ENCODE results near the gene SPP1. TPM values are rescaled to one million over a fixed set of nuclear protein-coding genes. Genes with fewer than 3 reads are reported as not detected.

SPP1 gene
- total RNA-seq, 2 donors from 2014 or later, result 0.31 to 8.8 TPM

DNA sequence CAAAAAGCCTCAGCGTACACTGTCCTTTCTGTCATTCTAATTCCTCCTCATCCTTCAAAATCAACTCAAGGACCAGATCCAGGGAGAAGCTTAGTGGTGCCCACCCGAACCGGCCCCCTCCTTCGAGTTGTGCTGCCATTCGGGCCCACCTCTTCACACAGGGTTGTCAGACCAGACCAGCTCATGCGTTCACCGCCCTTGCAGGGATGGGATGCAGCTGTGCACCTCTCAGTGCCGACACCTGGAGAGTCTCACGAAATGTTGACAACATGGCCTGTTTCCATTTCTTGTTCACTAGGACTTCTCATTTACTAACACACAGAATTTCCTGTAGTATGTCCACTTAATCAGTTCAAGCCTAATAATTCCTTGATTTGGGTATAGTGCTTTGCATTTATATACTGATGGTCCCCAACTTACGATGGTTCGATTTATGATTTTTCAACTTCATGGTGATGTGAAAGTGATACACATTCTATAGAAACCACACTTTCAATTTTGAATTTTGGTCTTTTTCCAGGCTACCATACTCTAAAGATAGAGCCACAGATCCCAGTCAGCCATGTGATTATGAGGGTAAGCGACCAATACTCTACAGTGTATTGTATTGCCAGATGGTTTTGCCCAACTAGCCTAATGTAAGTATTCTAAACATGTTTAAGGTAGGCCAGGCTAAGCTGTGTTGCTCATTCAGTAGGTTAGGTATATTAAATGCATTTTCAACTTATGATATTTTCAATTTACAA lies 55.2 kb downstream of the SPP1 start:
- no peak for DNase-seq
- H3K4me1 Mint-ChIP-seq, result peaks cover 6% of the 10 kb centered on the region
- H3K36me3 Mint-ChIP-seq (ENCODE audit: low read depth), result peaks cover 58% of the 10 kb centered on the region
- H3K4me3 ChIP-seq (ENCODE audit: low read length), result no peak overlapping the region
- no peaks in the 10 kb centered on the region for H3K4me1 ChIP-seq (ENCODE audit: control insufficient read depth, insufficient read depth, low read length)
- no peak overlapping the region for H3K4me3 Mint-ChIP-seq
- H3K27me3 ChIP-seq (ENCODE audit: control insufficient read depth, insufficient read depth, low read length, poor library complexity, severe bottlenecking), result no peaks in the 10 kb centered on the region
- no peak overlapping the region for H3K27ac ChIP-seq (ENCODE audit: low read depth, low read length)
- 96 to 100% methylated on average over 2 to 12 of the region's 12 CpGs for WGBS, 2 experiments (ENCODE audit: insufficient coverage in 1 of 2, insufficient read length in 1 of 2)
- peaks cover 17% of the 10 kb centered on the region for H3K9me3 ChIP-seq (ENCODE audit: control insufficient read depth, low read length)
- no peak overlapping the region for H3K27ac Mint-ChIP-seq
- TF ChIP-seq, protein P1, sequence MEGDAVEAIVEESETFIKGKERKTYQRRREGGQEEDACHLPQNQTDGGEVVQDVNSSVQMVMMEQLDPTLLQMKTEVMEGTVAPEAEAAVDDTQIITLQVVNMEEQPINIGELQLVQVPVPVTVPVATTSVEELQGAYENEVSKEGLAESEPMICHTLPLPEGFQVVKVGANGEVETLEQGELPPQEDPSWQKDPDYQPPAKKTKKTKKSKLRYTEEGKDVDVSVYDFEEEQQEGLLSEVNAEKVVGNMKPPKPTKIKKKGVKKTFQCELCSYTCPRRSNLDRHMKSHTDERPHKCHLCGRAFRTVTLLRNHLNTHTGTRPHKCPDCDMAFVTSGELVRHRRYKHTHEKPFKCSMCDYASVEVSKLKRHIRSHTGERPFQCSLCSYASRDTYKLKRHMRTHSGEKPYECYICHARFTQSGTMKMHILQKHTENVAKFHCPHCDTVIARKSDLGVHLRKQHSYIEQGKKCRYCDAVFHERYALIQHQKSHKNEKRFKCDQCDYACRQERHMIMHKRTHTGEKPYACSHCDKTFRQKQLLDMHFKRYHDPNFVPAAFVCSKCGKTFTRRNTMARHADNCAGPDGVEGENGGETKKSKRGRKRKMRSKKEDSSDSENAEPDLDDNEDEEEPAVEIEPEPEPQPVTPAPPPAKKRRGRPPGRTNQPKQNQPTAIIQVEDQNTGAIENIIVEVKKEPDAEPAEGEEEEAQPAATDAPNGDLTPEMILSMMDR (conservative IDR thresholded peaks at IDR 0.05), result no peak
- H3K27me3 Mint-ChIP-seq (ENCODE audit: insufficient read depth), result no peaks in the 10 kb centered on the region
- peaks cover 16% of the 10 kb centered on the region for H3K9me3 Mint-ChIP-seq
- H3K9ac ChIP-seq (ENCODE audit: extremely low read depth, low read length, poor library complexity, severe bottlenecking), result no peak overlapping the region
- H3K36me3 ChIP-seq (ENCODE audit: control insufficient read depth, insufficient read depth, low read length), result peaks cover 46% of the 10 kb centered on the region

Other genes with a start within 250 kb of the SPP1 start
- gene IBSP, start 176.2 kb upstream of the SPP1 start, total RNA-seq, result not detected
- under 1 TPM; 0.37 to 0.89 TPM for gene MEPE, start 142.7 kb upstream of the SPP1 start, total RNA-seq
- 10 to 100 TPM; 31.4 to 34.2 TPM for gene PKD2, start 31.9 kb downstream of the SPP1 start, total RNA-seq
- 1 to 10 TPM in 1 of 2 donors, under 1 TPM in 1; 0.31 to 4.0 TPM for gene ABCG2, start 182.9 kb downstream of the SPP1 start, total RNA-seq

All from endodermal cell (in vitro differentiated cells).